SK-N-SH (cell line): ENCODE data around the gene PLCH1. TPM values are rescaled to one million over a fixed set of nuclear protein-coding genes. Genes with fewer than 3 reads are reported as not detected.

Experiments
- CTCF ChIA-PET: fragments of 300-600, 350-600 bp; formaldehyde crosslinking; extraction: SDS; loops from one replicate; lab custom pipeline; 2021; lab: Yijun Ruan, JAX
- POLR2A ChIA-PET: fragments of 350-600 bp; sonication (Branson Sonifier 250); formaldehyde crosslinking; extraction: SDS; loops from one replicate; lab custom pipeline; 2020; ENCODE audit warnings: antibody characterized with exemption, inconsistent platforms; lab: Yijun Ruan, JAX
- DNase-seq: peaks from one replicate; pipeline ENCODE4 v3.0.0; 2012
- H2AFZ ChIP-seq: fragments of 200-600 bp; sonication (generic); 2 replicates; pipeline ENCODE4 v1.8.1; 2016; ENCODE audit warnings: antibody characterized with exemption, mild to moderate bottlenecking, low read depth
- H3F3A ChIP-seq: fragments of 200-600 bp; sonication (generic); replicated peaks from 2 replicates; pipeline ENCODE3; 2016; ENCODE audit warnings: antibody characterized with exemption, mild to moderate bottlenecking; ENCODE audit not compliant: insufficient read depth
- H3K27ac ChIP-seq, 2 experiments: fragments of 200-500 bp in 1 of 2; fragments of 200-600 bp in 1 of 2; sonication (Bioruptor generic) in 1 of 2; sonication (generic), shearing (Covaris generic) in 1 of 2; 2 replicates each; pipeline versions ENCODE4 v1.5.1 to v1.6.1; 2014 to 2016; ENCODE audit warnings: low read depth in 2 of 2, inconsistent platforms in 1 of 2, low read length in 1 of 2, mild to moderate bottlenecking in 1 of 2, mixed read lengths in 1 of 2
- H3K27me3 ChIP-seq: fragments of 200-600 bp; sonication (generic), shearing (Covaris generic); 2 replicates; pipeline ENCODE4 v1.6.1; 2016; ENCODE audit warnings: mixed run types; ENCODE audit not compliant: insufficient read depth
- H3K36me3 ChIP-seq, 2 experiments: fragments of 200-500 bp in 1 of 2; fragments of 200-600 bp in 1 of 2; sonication (Bioruptor generic) in 1 of 2; sonication (generic) in 1 of 2; replicated peaks in 1 of 2; 2 replicates each; pipeline versions ENCODE3 to v1.5.1; 2014 to 2016; ENCODE audit warnings: low read length in 1 of 2, mild to moderate bottlenecking in 1 of 2; ENCODE audit not compliant: insufficient read depth in 2 of 2, control insufficient read depth in 1 of 2
- H3K4me1 ChIP-seq, 2 experiments: fragments of 200-500 bp in 1 of 2; fragments of 200-600 bp in 1 of 2; sonication (Bioruptor generic) in 1 of 2; sonication (generic), shearing (Covaris generic) in 1 of 2; 2 replicates each; pipeline versions ENCODE4 v1.5.1 to v1.6.1; 2014 to 2016; ENCODE audit warnings: low read depth in 1 of 2, low read length in 1 of 2, mixed run types in 1 of 2; ENCODE audit not compliant: insufficient read depth in 2 of 2, control insufficient read depth in 1 of 2
- H3K4me2 ChIP-seq: fragments of 200-600 bp; sonication (generic), shearing (Covaris generic); 2 replicates; pipeline ENCODE4 v1.6.1; 2017; ENCODE audit warnings: mixed run types
- H3K4me3 ChIP-seq, 2 experiments: fragments of 200-500 bp in 1 of 2; fragments of 200-600 bp in 1 of 2; sonication (Bioruptor generic) in 1 of 2; sonication (generic), shearing (Covaris generic) in 1 of 2; 2 replicates each; pipeline versions ENCODE4 v1.5.1 to v1.8.1; 2014 to 2016; ENCODE audit warnings: low read depth in 2 of 2, inconsistent platforms in 1 of 2, low read length in 1 of 2, mild to moderate bottlenecking in 1 of 2, mixed read lengths in 1 of 2, moderate library complexity in 1 of 2
- H3K79me2 ChIP-seq: fragments of 200-600 bp; sonication (generic); 2 replicates; pipeline ENCODE4 v1.8.1; 2017; ENCODE audit warnings: mild to moderate bottlenecking; ENCODE audit not compliant: insufficient read depth
- H3K9ac ChIP-seq: fragments of 200-600 bp; sonication (generic); 2 replicates; pipeline ENCODE4 v1.6.1; 2017; ENCODE audit warnings: mixed run types
- H3K9me2 ChIP-seq: fragments of 200-600 bp; sonication (generic); 2 replicates; pipeline ENCODE4 v1.6.1; 2017; ENCODE audit warnings: mixed run types
- H3K9me3 ChIP-seq: fragments of 200-600 bp; sonication (generic); 2 replicates; pipeline ENCODE4 v1.6.1; 2017; ENCODE audit warnings: mixed run types, mild to moderate bottlenecking, moderate library complexity
- H4K20me1 ChIP-seq: fragments of 200-600 bp; sonication (generic); 2 replicates; pipeline ENCODE4 v1.6.1; 2017; ENCODE audit warnings: mild to moderate bottlenecking, mixed run types; ENCODE audit not compliant: insufficient read depth
- ELF1 ChIP-seq: IDR thresholded peaks from 2 replicates; pipeline ENCODE4 v1.4.0; 2012
- EP300 ChIP-seq, 2 experiments: IDR thresholded peaks; 2 replicates each; pipeline versions ENCODE4 v1.4.0 to v1.6.1; 2012; ENCODE audit warnings: borderline replicate concordance in 1 of 2, low read depth in 1 of 2, low read length in 1 of 2
- EZH2phosphoT487 ChIP-seq: fragments of 200-600 bp; sonication (generic); IDR thresholded peaks from 2 replicates; pipeline ENCODE4 v1.6.1; 2017; ENCODE audit warnings: low read depth, mixed run types, mild to moderate bottlenecking, antibody characterized with exemption, moderate library complexity, borderline replicate concordance
- FOXJ3 ChIP-seq: sonication (generic); formaldehyde crosslinking; IDR thresholded peaks from 2 replicates; pipeline ENCODE4 v1.5.1; 2020; ENCODE audit warnings: mild to moderate bottlenecking, missing genetic modification reagents
- GABPA ChIP-seq: IDR thresholded peaks from 2 replicates; pipeline ENCODE4 v1.4.0; 2012; ENCODE audit warnings: low read depth, mild to moderate bottlenecking
- JUND ChIP-seq: IDR thresholded peaks from 2 replicates; pipeline ENCODE4 v1.4.0; 2012
- MAX ChIP-seq: IDR thresholded peaks from 2 replicates; pipeline ENCODE4 v1.4.0; 2012; ENCODE audit warnings: low read depth
- MEF2A ChIP-seq: IDR thresholded peaks from 2 replicates; pipeline ENCODE4 v1.4.0; 2012; ENCODE audit warnings: low read depth, borderline replicate concordance
- MXI1 ChIP-seq: IDR thresholded peaks from 2 replicates; pipeline ENCODE4 v1.6.1; 2012; ENCODE audit warnings: mild to moderate bottlenecking, low read depth, low read length, improper control_type of control experiment
- RAD21 ChIP-seq: IDR thresholded peaks from 2 replicates; pipeline ENCODE4 v1.6.1; 2012; ENCODE audit warnings: mild to moderate bottlenecking, low read length
- RCOR1 ChIP-seq: fragments of 150-350 bp; IDR thresholded peaks from 2 replicates; pipeline ENCODE4 v1.6.1; 2017; ENCODE audit warnings: antibody characterized with exemption, low read length
- SIN3A ChIP-seq: IDR thresholded peaks from 2 replicates; pipeline ENCODE4 v1.6.1; 2012; ENCODE audit warnings: low read depth, mild to moderate bottlenecking, low read length, moderate library complexity, borderline replicate concordance
- SMC3 ChIP-seq: IDR thresholded peaks from 2 replicates; pipeline ENCODE4 v1.6.1; 2012; ENCODE audit warnings: low read depth, low read length, improper control_type of control experiment
- TEAD4 ChIP-seq: IDR thresholded peaks from 2 replicates; pipeline ENCODE4 v1.4.0; 2012; ENCODE audit warnings: mild to moderate bottlenecking, borderline replicate concordance; ENCODE audit not compliant: insufficient read depth
- YY1 ChIP-seq: IDR thresholded peaks from 2 replicates; pipeline ENCODE4 v1.4.0; 2012; ENCODE audit warnings: low read depth, mild to moderate bottlenecking
- WGBS: methylation state at CpG from one replicate; pipeline ENCODE4 v1.1.6; 2017; ENCODE audit warnings: low lambda C conversion rate; 5-methylcytosine and 5-hydroxymethylcytosine counted together
- polyA plus RNA-seq, 3 experiments: library from polyadenylated mRNA; depleted of rRNA; stranded (reverse); fragments of >200 nt; gene quantifications; 2 replicates each; pipeline ENCODE4 v1.2.3, GENCODE V29; 2012
- TF ChIP-seq, protein P1 (sequence below): fragments of 200-600 bp; sonication (generic); IDR thresholded peaks from 2 replicates; pipeline ENCODE4 v1.6.1; 2017; ENCODE audit warnings: antibody characterized with exemption, mild to moderate bottlenecking, moderate library complexity

The PLCH1 gene
- polyA plus RNA-seq, 1 of the 3 experiments (the other 2 are of a cell fraction) = 0.26 TPM

DNA sequence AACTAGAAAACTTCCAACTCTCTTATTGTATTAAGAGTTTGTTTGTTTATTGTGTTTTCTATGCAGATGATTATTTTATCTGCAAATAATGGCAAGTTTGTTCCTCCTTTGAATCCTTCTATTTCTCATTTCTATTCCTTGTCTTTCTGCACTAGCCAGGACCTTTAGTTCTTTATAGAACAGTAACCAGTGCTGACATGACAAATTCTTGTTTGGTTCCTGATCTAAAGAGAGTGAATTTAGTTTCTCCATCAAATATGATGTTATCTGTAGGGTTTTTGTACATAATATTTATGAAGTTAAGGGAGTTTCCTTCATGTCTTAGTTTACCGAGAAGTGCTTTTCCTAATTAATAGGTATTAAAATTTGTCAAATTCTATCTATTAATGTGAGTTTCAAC lies 350.6 kb downstream of the PLCH1 start:
- H3K9ac ChIP-seq = no peak overlapping the region
- CTCF ChIA-PET = no interaction called here
- TF ChIP-seq TEAD4 (no peak), MEF2A (no peak), FOXJ3 (CRISPR knock-in tag) (no peak), SIN3A (no peak), RAD21 (no peak), MXI1 (no peak), JUND (no peak), YY1 (no peak), EP300 (IDR thresholded peaks at IDR 0.05; ENCODE audit: borderline replicate concordance in 1 of 2, low read depth in 1 of 2, low read length in 1 of 2) (no peak), GABPA (no peak)
- H3K27me3 ChIP-seq = no peaks in the 10 kb centered on the region
- no peak for DNase-seq
- no peak overlapping the region for H2AFZ ChIP-seq
- H3K4me2 ChIP-seq = no peak overlapping the region
- WGBS = 94% methylated on average over 1 of the region's 1 CpG
- no peaks in the 10 kb centered on the region for H4K20me1 ChIP-seq
- no peaks in the 10 kb centered on the region for H3K9me3 ChIP-seq
- no peaks in the 10 kb centered on the region for H3K79me2 ChIP-seq
- peaks cover 10% of the 10 kb centered on the region for H3F3A ChIP-seq
- no peaks in the 10 kb centered on the region for H3K36me3 ChIP-seq
- H3K4me1 ChIP-seq = peaks cover 7 to 17% of the 10 kb centered on the region in 2 experiments; a peak in 3 of 4 replicates
- POLR2A ChIA-PET = no interaction called here
- no peak overlapping the region; a peak in 1 of 4 replicates for H3K27ac ChIP-seq
- H3K9me2 ChIP-seq = no peaks in the 10 kb centered on the region
- no peak overlapping the region for H3K4me3 ChIP-seq

GRCh38 chr3:155393316-155393715 lies 351.6 kb downstream of the PLCH1 start:
- no peaks in the 10 kb centered on the region for H3K9me2 ChIP-seq
- H2AFZ ChIP-seq = no peak overlapping the region
- POLR2A ChIA-PET = no interaction called here
- no peak overlapping the region for H3K4me2 ChIP-seq
- no peaks in the 10 kb centered on the region for H3K36me3 ChIP-seq
- peak overlapping the region in 1 of 2 experiments; percentile 39; a peak in 1 of 4 replicates for H3K27ac ChIP-seq
- H3K79me2 ChIP-seq = no peaks in the 10 kb centered on the region
- no peak overlapping the region for H3K9ac ChIP-seq
- peaks cover 7 to 17% of the 10 kb centered on the region in 2 experiments; a peak in 3 of 4 replicates for H3K4me1 ChIP-seq
- CTCF ChIA-PET = interaction anchor here (0.6 to 3.5 kb wide), 2 partner anchors 11 to 14 kb away, joined by 3 to 21 read pairs; no protein-coding TSS in a partner anchor
- H3K4me3 ChIP-seq = no peak overlapping the region
- no peak for DNase-seq
- H3F3A ChIP-seq = peaks cover 10% of the 10 kb centered on the region
- no peaks in the 10 kb centered on the region for H3K9me3 ChIP-seq
- no peaks in the 10 kb centered on the region for H4K20me1 ChIP-seq
- H3K27me3 ChIP-seq = no peaks in the 10 kb centered on the region
- 62% methylated on average over 1 of the region's 1 CpG for WGBS
- TF ChIP-seq EZH2phosphoT487 (no peak), YY1 (no peak), SMC3 (no peak), MAX (no peak), RCOR1 (no peak), ELF1 (no peak), MEF2A (no peak)
- TF ChIP-seq, protein P1, sequence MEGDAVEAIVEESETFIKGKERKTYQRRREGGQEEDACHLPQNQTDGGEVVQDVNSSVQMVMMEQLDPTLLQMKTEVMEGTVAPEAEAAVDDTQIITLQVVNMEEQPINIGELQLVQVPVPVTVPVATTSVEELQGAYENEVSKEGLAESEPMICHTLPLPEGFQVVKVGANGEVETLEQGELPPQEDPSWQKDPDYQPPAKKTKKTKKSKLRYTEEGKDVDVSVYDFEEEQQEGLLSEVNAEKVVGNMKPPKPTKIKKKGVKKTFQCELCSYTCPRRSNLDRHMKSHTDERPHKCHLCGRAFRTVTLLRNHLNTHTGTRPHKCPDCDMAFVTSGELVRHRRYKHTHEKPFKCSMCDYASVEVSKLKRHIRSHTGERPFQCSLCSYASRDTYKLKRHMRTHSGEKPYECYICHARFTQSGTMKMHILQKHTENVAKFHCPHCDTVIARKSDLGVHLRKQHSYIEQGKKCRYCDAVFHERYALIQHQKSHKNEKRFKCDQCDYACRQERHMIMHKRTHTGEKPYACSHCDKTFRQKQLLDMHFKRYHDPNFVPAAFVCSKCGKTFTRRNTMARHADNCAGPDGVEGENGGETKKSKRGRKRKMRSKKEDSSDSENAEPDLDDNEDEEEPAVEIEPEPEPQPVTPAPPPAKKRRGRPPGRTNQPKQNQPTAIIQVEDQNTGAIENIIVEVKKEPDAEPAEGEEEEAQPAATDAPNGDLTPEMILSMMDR = no peak
